ENCODE measurements around the gene TTC3.

Gene TTC3

DNA sequence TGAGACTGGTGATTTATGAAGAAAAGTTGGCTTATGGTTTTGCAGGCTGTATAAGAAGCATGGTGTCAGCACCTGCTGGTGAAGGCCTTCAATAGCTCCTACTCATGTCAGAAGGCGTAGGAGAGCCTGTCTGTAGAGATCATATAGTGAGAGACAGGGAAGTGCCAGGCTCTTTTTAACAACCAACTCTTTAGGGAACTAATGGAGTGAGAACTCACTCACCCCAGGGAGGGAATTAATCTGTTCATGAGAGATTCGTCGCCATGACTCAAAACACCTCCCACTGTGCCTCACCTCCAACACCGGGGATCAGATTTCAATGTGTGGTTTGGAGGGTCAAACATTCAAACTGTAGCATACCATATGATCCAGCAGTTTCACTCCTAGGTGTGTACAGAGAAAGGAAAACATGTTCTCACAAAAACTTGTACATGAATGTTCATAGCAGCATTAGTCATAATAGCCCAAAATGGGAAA, 72.6 kb downstream of the TTC3 start:
- Histone ChIP-seq H3K4me1 (ENCODE audit: low read length) (peaks cover 11% of the 10 kb centered on the region), H3K79me2 (ENCODE audit: low read length) (no peaks in the 10 kb centered on the region), H3K4me2 (ENCODE audit: low read length) (no peak overlapping the region), H3K4me3 (ENCODE audit: low read length) (no peak overlapping the region), H2AFZ (ENCODE audit: low read depth, low read length) (no peak overlapping the region), H3K9ac (ENCODE audit: low read length) (no peak overlapping the region), H4K20me1 (ENCODE audit: insufficient read depth, low read length) (no peaks in the 10 kb centered on the region), H3K27ac (ENCODE audit: low read length) (no peak overlapping the region), H3K36me3 (replicated peaks; ENCODE audit: low read depth, low read length) (peaks cover 10% of the 10 kb centered on the region), H3K9me3 (ENCODE audit: insufficient read depth, low read length) (no peaks in the 10 kb centered on the region), H3K27me3 (ENCODE audit: low read depth, low read length) (no peaks in the 10 kb centered on the region)
- TF ChIP-seq, protein P1, sequence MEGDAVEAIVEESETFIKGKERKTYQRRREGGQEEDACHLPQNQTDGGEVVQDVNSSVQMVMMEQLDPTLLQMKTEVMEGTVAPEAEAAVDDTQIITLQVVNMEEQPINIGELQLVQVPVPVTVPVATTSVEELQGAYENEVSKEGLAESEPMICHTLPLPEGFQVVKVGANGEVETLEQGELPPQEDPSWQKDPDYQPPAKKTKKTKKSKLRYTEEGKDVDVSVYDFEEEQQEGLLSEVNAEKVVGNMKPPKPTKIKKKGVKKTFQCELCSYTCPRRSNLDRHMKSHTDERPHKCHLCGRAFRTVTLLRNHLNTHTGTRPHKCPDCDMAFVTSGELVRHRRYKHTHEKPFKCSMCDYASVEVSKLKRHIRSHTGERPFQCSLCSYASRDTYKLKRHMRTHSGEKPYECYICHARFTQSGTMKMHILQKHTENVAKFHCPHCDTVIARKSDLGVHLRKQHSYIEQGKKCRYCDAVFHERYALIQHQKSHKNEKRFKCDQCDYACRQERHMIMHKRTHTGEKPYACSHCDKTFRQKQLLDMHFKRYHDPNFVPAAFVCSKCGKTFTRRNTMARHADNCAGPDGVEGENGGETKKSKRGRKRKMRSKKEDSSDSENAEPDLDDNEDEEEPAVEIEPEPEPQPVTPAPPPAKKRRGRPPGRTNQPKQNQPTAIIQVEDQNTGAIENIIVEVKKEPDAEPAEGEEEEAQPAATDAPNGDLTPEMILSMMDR (IDR thresholded peaks at IDR 0.05; ENCODE audit: low read depth, low read length): no peak
- TF ChIP-seq EZH2phosphoT487 (IDR thresholded peaks at IDR 0.05; ENCODE audit: low read depth): no peak

DNA sequence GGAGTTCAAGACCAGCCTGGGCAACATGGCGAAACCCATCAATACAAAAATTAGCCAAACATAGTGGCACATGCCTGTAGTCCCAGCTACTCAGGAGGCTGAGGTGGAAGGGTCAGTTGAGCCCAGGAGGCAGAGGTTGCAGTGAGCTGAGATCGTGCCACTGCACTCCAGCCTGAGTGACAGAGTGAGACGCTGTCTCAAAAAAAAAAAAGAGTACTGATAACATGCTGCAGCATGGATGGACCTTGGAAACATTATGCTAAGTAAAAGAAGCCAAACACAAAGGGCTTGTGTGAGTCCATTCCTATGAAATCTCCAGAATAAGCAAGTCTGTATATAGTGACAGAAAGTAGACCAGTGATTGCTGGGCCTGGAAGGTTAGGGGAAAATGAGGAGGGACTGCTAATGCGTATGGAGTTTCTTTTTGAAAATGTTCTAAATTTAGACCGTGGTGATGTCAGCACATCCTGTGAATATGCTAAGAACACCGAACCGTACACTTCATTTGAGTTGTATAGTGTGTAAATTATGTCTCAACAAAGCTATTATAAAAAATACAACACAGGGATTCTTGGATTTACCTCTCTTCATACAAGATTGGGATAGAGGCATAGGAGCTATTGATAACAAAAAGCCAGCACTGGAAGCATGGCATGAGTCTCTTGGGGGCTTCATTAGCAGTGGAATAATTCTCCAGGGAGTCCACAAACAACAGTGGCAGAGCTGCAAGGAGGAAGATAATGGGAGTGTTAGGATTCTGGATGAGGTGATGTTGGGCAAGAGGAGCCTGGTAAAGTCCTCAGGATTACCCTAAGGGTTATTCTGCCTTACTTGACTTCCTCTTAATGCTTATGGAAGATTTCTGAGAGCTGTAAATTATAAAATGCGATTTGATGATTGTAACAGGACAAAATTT, 73.5 kb downstream of the TTC3 start:
- Histone ChIP-seq H3K4me2 (ENCODE audit: low read length) (no peak overlapping the region), H3K79me2 (ENCODE audit: low read length) (no peaks in the 10 kb centered on the region), H3K36me3 (replicated peaks; ENCODE audit: low read depth, low read length) (peaks cover 12% of the 10 kb centered on the region), H3K4me1 (ENCODE audit: low read length) (peaks cover 3% of the 10 kb centered on the region), H3K4me3 (ENCODE audit: low read length) (no peak overlapping the region), H3K27me3 (ENCODE audit: low read depth, low read length) (no peaks in the 10 kb centered on the region), H4K20me1 (ENCODE audit: insufficient read depth, low read length) (no peaks in the 10 kb centered on the region), H2AFZ (ENCODE audit: low read depth, low read length) (no peak overlapping the region), H3K27ac (ENCODE audit: low read length) (no peak overlapping the region), H3K9me3 (ENCODE audit: insufficient read depth, low read length) (no peaks in the 10 kb centered on the region), H3K9ac (ENCODE audit: low read length) (no peak overlapping the region)
- TF ChIP-seq EZH2phosphoT487 (IDR thresholded peaks at IDR 0.05; ENCODE audit: low read depth): no peak
- TF ChIP-seq, protein P1 (IDR thresholded peaks at IDR 0.05; ENCODE audit: low read depth, low read length): no peak

DNA sequence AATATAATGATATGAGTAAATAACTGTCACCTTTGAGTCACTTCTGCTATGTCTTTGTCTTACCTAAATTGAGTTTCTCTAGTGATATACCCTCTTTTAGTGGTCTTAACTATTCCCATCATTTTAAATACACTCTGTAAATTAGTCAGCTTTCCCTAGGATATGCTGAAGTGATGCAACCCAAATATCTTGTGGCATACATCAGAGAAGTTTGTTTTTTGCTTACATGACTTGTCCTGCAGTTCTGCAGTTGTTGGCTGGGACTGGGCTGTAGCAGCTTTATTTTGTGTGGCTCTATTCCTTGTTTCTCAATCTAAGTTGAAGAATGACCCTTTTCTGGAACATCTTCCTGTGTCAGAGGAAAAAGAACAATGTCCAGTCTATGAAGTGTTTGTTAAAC, 76.4 kb downstream of the TTC3 start:
- H2AFZ ChIP-seq (ENCODE audit: low read depth, low read length): no peak overlapping the region
- no peaks in the 10 kb centered on the region for H4K20me1 ChIP-seq (ENCODE audit: insufficient read depth, low read length)
- no peak for TF ChIP-seq EZH2phosphoT487 (IDR thresholded peaks at IDR 0.05; ENCODE audit: low read depth)
- TF ChIP-seq, protein P1 (IDR thresholded peaks at IDR 0.05; ENCODE audit: low read depth, low read length): no peak
- no peak overlapping the region for H3K9ac ChIP-seq (ENCODE audit: low read length)
- no peaks in the 10 kb centered on the region for H3K27me3 ChIP-seq (ENCODE audit: low read depth, low read length)
- no peak overlapping the region for H3K27ac ChIP-seq (ENCODE audit: low read length)
- no peaks in the 10 kb centered on the region for H3K79me2 ChIP-seq (ENCODE audit: low read length)
- H3K4me3 ChIP-seq (ENCODE audit: low read length): no peak overlapping the region
- H3K36me3 ChIP-seq (replicated peaks; ENCODE audit: low read depth, low read length): peaks cover 14% of the 10 kb centered on the region
- no peaks in the 10 kb centered on the region for H3K9me3 ChIP-seq (ENCODE audit: insufficient read depth, low read length)
- peaks cover 3% of the 10 kb centered on the region; the same call in 1 of the 2 replicates for H3K4me1 ChIP-seq (ENCODE audit: low read length)
- no peak overlapping the region for H3K4me2 ChIP-seq (ENCODE audit: low read length)

DNA sequence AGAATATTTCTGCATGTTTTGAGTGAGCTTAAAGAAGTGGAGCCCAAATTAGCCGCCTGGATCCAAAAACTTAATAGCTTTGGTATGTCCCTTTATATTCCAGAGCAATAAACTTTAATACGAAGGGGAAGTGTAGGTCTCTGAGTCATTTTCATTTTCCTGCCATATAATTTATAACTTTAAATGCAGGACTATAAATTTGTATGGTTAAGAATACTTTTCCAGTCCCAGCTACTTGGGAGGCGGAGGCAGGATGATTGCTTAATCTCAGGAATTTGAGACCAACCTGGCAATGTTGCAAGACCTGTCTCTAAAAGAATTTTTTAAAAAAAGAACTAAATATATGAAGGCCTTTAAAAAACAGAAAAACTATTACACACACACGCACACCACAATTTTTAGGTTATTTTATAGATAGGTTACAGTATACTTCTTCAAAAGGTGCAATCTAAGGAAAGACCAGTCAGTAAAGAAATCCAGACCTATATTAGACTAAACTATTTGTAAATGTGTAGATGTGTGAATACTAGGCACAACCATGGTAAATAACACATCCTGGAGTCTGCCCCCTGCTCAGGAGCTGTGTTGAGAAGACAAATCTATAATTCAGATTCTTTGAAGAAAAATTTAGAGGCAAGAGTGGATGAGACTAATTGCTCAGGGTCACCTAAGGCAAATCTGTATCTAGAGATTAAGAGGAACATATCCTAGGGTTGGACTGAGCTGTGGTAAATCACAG, 80.3 kb downstream of the TTC3 start:
- Histone ChIP-seq H3K4me3 (ENCODE audit: low read length) (no peak overlapping the region), H3K27me3 (ENCODE audit: low read depth, low read length) (no peaks in the 10 kb centered on the region), H3K4me1 (ENCODE audit: low read length) (peaks cover 7% of the 10 kb centered on the region), H2AFZ (ENCODE audit: low read depth, low read length) (no peak overlapping the region), H3K9me3 (ENCODE audit: insufficient read depth, low read length) (no peaks in the 10 kb centered on the region), H3K79me2 (ENCODE audit: low read length) (no peaks in the 10 kb centered on the region), H4K20me1 (ENCODE audit: insufficient read depth, low read length) (no peaks in the 10 kb centered on the region), H3K9ac (ENCODE audit: low read length) (no peak overlapping the region), H3K36me3 (replicated peaks; ENCODE audit: low read depth, low read length) (peaks cover 11% of the 10 kb centered on the region), H3K4me2 (ENCODE audit: low read length) (no peak overlapping the region), H3K27ac (ENCODE audit: low read length) (no peak overlapping the region)
- TF ChIP-seq, protein P1 (IDR thresholded peaks at IDR 0.05; ENCODE audit: low read depth, low read length): no peak
- no peak for TF ChIP-seq EZH2phosphoT487 (IDR thresholded peaks at IDR 0.05; ENCODE audit: low read depth)
